GM12892 (cell line): ENCODE measurements around the gene TOR1B.

Experiments
- POLR2A ChIP-seq: IDR thresholded peaks from 2 replicates; pipeline ENCODE4 v1.6.1; 2011; ENCODE audit warnings: low read depth, low read length, control low read depth
- POLR2AphosphoS5 ChIP-seq: IDR thresholded peaks from 2 replicates; pipeline ENCODE4 v1.6.1; 2011; ENCODE audit warnings: low read depth, low read length, control low read depth

- TF ChIP-seq POLR2AphosphoS5 (no peak; the same call in 1 of the 2 replicates), POLR2A (no peak)
Measured at GRCh38 chr9:129826344-129826743, 23.4 kb downstream of the TOR1B start.
